GM21528 (cell line): ENCODE data around the gene TMEM239.
"Not testable (repeated sequence)": the region's sequence is repeated elsewhere in the genome, so short reads cannot be mapped to it uniquely, and the experiment has no call there.

ENCODE experiments used
- ATAC-seq: cut with Tn5 transposase; IDR thresholded peaks from one replicate; pipeline ENCODE4 v1.9.1; 2021; ENCODE audit warnings: mild to moderate bottlenecking, moderate library complexity; ENCODE audit not compliant: unreplicated experiment, low FRiP score

TMEM239 gene

DNA sequence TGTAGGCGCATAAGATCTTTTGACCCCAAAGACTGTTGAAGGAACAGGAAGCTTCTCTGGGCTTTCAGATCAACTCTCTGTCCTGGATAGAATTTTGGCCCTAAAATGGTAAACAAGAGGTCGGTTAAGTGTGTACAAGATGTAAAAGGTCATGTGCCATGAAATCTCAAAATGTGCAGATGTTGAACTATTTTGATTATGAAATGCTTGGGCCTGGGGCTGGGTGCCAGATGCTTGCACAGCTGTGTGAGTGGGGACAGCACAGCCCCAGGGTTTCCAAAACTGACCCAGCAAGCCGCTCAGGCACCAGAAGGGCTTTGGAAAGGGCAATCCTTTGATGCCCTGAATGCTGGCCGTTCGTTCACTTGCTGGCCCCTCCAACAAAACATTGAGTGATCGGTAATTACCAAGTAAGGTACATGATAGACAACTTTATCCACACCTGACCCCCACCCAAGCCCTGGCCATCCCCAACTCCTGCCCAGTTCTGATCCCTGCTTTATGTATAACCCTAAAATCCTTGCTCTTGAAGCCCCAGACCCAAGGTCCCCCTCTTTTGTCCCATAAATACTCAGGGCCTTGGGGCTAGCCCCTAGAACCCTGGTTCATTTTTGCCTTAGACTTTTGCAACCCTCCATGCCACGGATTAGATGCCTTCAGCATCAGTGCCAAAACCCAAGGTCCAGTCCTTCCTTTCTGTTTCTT, 1.9 kb downstream of the TMEM239 start:
- ATAC-seq: no peak

GRCh38 chr20:2820084-2820895, 4.1 kb downstream of the TMEM239 start:
- ATAC-seq: no peak

DNA sequence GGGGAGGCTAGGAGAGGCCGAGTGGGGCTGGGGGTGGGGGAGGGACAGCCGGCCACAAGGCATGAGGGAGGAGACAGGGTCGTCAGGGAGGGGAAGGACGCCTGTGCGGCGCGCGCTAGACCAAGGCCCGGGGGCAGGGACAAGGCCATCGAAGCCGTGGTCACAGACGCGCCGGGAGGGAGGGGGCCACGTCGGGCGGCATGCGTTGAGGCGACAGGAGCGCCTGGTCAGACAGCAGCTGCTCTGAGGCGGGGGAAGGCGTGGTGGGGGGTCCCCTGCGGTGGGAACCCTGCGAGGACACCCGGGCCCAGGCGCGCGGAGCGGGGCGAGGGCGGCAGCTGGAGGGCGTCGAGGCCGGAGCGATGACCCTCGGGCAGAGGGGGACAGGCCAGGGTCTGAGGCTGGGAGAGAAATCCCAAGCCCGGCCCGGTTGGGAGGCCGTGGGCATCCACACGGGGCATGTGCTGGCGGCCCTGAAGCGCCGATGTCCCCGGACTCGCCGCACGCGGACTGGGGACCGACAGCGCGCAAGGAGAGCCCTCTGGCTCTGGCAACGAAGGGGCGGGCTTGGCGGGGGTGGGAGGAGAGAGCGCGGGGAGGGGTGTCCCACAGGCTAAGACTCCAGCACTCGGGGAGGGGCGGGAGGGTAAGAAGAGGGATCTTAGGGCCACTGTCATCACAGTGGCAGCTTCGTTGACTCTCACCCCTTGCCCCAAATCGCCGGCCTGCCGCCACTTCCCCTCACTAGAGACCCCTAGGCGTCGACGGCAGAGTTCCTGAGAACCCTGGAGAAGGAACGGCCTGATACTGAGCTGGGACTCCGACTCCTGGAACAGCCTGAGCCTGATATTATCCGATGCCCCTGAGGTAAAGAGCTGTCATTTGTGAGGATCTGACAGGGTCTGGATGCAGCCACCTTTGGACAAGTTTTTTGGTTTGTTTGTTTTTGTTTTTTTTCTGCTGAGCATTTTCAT, 5.0 kb downstream of the TMEM239 start:
- ATAC-seq: no peak

DNA sequence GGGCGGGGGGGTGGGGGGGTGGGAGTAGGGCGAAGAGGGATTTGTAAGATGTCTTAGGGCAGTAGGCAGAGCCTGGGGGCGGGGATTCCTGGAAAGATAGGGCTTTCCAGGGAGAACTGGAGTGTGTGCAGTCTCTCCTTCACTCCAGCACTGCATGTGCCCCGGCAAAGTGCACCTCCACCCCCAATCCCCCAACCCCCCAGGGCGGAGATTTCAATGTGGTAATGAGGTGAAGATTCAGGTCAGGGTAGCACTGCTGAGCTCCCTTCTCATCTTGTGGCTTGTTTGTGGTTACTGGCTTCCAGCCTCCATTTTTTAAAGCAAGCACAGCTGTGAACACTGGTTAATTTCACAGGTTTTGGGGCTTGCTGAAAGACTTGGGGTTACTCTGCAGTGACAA, 5.9 kb downstream of the TMEM239 start:
- ATAC-seq: no peak

DNA sequence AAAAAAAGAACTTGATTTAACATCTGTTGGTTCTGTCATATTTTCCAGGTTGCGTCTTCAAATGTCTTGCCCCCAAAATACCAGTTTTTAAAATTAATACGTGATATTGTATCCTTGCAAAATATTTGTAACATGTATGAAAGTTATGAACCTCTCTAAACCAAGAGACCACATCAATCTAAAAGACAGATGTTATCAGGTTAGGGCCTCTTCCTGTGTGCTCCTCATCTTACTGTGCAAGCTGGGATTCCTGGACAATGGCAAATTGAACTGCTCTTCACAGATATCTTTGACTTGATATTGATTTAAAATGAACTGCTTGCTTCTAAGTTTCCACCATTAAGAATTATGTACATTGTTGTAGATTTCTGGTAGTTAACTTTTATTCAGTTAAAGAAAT, 9.6 kb downstream of the TMEM239 start:
- no peak for ATAC-seq

- ATAC-seq: no peak
These were observed 10.5 kb downstream of the TMEM239 start for GRCh38 chr20:2826655-2827054.

GRCh38 chr20:2829376-2829775, 13.2 kb downstream of the TMEM239 start:
- ATAC-seq: no peak

DNA sequence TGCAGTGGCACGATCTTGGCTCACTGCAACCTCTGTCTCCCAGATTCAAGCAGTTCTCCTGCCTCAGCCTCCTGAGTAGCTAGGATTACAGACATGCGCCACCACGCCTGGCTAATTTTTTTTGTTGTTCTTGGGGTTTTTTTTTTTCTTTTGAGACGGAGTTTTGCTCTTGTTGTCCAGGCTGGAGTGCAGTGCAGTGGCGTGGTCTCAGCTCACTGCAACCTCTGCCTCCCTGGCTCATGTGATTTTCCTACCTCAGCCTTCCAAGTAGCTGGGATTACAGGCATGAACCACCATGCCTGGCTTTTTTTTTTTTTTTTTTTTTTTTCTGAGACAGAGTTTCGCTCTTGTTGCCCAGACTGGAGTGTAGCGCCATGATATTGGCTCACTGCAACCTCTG, 15.0 kb downstream of the TMEM239 start:
- not testable (repeated sequence) for ATAC-seq

GRCh38 chr20:2833761-2834160, 17.6 kb downstream of the TMEM239 start:
- no peak for ATAC-seq

GRCh38 chr20:2834401-2835110, 18.4 kb downstream of the TMEM239 start:
- ATAC-seq: no peak

DNA sequence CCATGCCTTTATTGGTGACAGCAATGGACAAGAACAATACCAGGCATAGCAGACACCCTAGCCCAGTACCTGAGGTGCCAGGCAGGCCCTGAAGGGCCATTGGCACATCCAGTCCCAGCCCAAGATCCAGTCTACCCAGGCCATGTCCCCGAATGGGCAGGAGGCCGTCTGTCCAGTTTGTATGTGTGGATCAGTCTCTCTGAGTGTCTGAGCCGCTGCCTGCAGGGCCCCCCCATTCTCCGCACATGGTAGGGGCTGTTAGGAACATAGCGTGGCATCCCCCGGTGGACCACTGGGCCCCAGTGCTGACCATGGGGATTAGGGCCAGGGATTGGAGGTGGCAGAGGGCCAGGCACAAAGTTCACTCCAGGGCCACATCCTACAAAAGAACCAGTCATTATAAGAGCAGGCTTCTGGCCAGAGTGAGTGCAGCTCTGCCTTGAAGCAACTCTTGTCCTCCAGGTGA, 19.2 kb downstream of the TMEM239 start:
- no peak for ATAC-seq

DNA sequence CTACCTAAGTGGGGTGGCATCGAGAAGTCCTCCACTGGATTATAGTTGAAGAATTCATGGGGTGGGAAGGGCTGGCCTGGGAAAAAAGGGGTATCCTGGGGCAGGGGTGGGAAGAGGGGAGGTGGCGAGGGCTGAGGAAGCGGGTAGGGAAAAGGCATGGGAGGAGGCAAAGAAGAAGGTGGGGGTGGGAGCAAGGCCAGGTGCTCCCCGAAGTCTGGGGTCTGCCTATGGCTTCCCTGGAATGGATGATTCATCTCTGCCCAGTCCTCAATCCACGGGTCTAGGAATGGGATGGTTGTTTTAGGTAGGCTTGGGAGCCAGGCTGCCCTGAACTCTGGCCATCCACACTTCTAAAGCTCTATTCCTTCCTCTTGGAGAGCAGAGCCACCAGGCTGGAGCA, 19.9 kb downstream of the TMEM239 start:
- no peak for ATAC-seq

GRCh38 chr20:2837221-2837960, 21.2 kb downstream of the TMEM239 start:
- no peak for ATAC-seq

DNA sequence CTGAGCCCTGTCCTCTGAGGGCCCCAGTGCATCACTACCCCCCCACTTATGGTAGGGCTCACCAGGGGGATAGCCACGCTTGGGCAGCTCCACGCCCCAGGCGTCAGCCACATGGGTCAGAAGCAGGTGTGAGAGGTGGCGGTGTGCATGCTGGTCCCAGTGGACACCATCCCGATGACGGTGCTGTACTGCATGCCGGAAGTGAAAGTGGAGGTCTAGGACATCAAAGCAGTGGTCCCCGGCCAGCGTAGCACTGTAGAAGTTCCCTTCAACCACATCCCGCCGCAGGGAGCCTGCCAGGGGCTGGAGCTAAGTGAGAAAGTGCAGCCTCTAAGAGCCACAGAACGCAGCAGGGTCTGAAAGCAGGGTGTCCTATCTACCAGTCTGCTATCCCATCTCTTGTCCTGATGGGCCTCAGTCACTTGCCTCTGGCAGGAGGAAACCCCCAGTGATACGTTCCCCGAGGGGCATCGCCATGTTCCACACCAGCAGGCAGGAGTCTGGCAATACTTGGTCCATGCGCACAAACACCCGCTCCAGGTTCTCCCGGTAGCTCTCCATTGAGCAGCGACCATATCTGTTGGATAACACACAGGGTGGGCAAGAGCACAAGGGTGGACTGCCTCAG, 22.1 kb downstream of the TMEM239 start:
- no peak for ATAC-seq

DNA sequence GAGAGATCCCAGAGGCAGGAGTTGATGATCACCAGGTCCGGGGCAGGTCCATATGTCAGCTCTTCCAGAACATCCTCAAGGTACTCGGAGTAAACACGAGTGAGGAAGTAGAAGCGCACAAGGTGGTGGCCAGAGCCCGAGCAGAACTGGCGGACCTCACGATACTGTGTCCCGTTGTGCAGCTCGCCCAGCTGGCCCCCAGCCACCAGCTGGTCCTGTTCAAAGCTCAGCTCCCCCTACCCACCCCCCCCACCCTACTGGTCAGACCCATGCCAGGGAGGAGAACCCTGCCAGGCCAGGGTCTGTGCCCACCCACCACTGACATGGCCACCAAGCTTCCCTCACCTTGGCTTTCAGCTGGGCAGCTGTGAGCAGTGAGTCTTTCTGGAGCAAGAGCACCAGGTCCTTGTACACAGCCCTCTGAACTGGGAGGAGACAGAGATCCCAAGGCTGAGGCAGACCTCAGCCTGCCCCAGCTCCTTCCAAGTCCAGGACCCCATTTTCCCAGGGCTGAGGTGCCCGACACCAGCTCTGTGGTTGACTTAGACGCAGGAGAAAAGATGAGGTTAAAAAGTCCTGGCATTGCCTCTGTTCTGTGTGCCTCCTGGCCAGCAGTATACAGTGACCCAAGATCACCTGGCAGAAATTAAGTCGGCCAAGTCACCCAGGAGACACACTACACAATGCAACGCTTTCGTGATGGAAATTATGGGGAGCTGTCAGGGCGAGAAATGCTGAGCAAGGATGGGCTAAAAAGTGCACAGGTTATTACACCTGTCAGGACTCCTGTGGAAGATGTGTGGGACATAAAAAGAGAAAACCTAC, 22.9 kb downstream of the TMEM239 start:
- no peak for ATAC-seq

- ATAC-seq: no peak
These were observed 23.6 kb downstream of the TMEM239 start for GRCh38 chr20:2839732-2840137.

- ATAC-seq: peak; percentile 97
These were observed 24.2 kb downstream of the TMEM239 start, which contains the start of the genes PCED1A and VPS16 for GRCh38 chr20:2840138-2840966. TSS of gene PCED1A (minus strand) at chr20:2840655. CDS start at chr20:2839912, 743 bp downstream. TSS of gene VPS16 (plus strand) at chr20:2840745. CDS start at chr20:2840775, 30 bp downstream.
